MM.1S (cell line): ENCODE measurements around the gene PRKAR1B.

ENCODE experiments used
- DNase-seq: peaks from one replicate; pipeline ENCODE4 v3.0.0-alpha.2; 2015
- H2AFZ ChIP-seq: fragments of 300-600 bp; sonication (generic); 2 replicates; pipeline ENCODE4 v1.6.0; 2016; ENCODE audit warnings: antibody characterized with exemption, low read length
- H3F3A ChIP-seq: fragments of 300-600 bp; sonication (generic); 2 replicates; pipeline ENCODE4 v1.6.1; 2016; ENCODE audit warnings: mild to moderate bottlenecking, antibody characterized with exemption, low read length, moderate library complexity, mixed read lengths; ENCODE audit not compliant: insufficient read depth
- H3K27ac ChIP-seq: fragments of 300-600 bp; sonication (generic); 2 replicates; pipeline ENCODE4 v1.5.1; 2016; ENCODE audit warnings: mild to moderate bottlenecking, low read length
- H3K27me3 ChIP-seq: fragments of 300-600 bp; sonication (generic); replicated peaks from 2 replicates; pipeline ENCODE4 v1.6.0; 2016; ENCODE audit warnings: low read length; ENCODE audit not compliant: insufficient read depth
- H3K36me3 ChIP-seq: fragments of 300-600 bp; sonication (generic); replicated peaks from 2 replicates; pipeline ENCODE4 v1.6.1; 2016; ENCODE audit warnings: mild to moderate bottlenecking, low read length, mixed read lengths; ENCODE audit not compliant: insufficient read depth
- H3K4me1 ChIP-seq: fragments of 300-600 bp; sonication (generic); 2 replicates; pipeline ENCODE4 v1.6.1; 2016; ENCODE audit warnings: low read length, mixed read lengths
- H3K4me2 ChIP-seq: fragments of 300-600 bp; sonication (generic); 2 replicates; pipeline ENCODE4 v1.6.0; 2016; ENCODE audit warnings: low read depth, low read length
- H3K4me3 ChIP-seq: fragments of 300-600 bp; sonication (generic); 2 replicates; pipeline ENCODE4 v1.5.1; 2016; ENCODE audit warnings: low read length, mixed read lengths
- H3K79me2 ChIP-seq: fragments of 300-600 bp; sonication (generic); 2 replicates; pipeline ENCODE4 v1.6.1; 2016; ENCODE audit warnings: mixed run types, low read length, mixed read lengths
- H3K9ac ChIP-seq: fragments of 300-600 bp; sonication (generic); 2 replicates; pipeline ENCODE4 v1.6.1; 2016; ENCODE audit warnings: low read length, mixed read lengths
- H3K9me2 ChIP-seq: fragments of 300-600 bp; sonication (generic); replicated peaks from 2 replicates; pipeline ENCODE4 v1.6.1; 2016; ENCODE audit warnings: mild to moderate bottlenecking, low read length, mixed read lengths; ENCODE audit not compliant: insufficient read depth
- H3K9me3 ChIP-seq: fragments of 300-600 bp; sonication (generic); replicated peaks from 2 replicates; pipeline ENCODE4 v1.6.1; 2016; ENCODE audit warnings: mild to moderate bottlenecking, low read length, mixed read lengths; ENCODE audit not compliant: insufficient read depth
- H4K20me1 ChIP-seq: fragments of 300-600 bp; sonication (generic); 2 replicates; pipeline ENCODE4 v1.6.1; 2016; ENCODE audit warnings: mild to moderate bottlenecking, low read length, moderate library complexity, mixed read lengths; ENCODE audit not compliant: insufficient read depth
- EZH2 ChIP-seq: fragments of 300-600 bp; sonication (generic); optimal IDR thresholded peaks from 2 replicates; pipeline ENCODE3; 2017; ENCODE audit warnings: low read depth, mild to moderate bottlenecking, antibody characterized with exemption, low read length, mixed read lengths
- EZH2phosphoT487 ChIP-seq: fragments of 300-600 bp; sonication (generic); IDR thresholded peaks from 2 replicates; pipeline ENCODE4 v1.6.1; 2018; ENCODE audit warnings: antibody characterized with exemption, low read length
- TF ChIP-seq, protein P1 (sequence below): fragments of 300-600 bp; sonication (generic); IDR thresholded peaks from 2 replicates; pipeline ENCODE4 v1.5.1; 2016; ENCODE audit warnings: antibody characterized with exemption, low read length, mixed read lengths

Gene PRKAR1B

DNA sequence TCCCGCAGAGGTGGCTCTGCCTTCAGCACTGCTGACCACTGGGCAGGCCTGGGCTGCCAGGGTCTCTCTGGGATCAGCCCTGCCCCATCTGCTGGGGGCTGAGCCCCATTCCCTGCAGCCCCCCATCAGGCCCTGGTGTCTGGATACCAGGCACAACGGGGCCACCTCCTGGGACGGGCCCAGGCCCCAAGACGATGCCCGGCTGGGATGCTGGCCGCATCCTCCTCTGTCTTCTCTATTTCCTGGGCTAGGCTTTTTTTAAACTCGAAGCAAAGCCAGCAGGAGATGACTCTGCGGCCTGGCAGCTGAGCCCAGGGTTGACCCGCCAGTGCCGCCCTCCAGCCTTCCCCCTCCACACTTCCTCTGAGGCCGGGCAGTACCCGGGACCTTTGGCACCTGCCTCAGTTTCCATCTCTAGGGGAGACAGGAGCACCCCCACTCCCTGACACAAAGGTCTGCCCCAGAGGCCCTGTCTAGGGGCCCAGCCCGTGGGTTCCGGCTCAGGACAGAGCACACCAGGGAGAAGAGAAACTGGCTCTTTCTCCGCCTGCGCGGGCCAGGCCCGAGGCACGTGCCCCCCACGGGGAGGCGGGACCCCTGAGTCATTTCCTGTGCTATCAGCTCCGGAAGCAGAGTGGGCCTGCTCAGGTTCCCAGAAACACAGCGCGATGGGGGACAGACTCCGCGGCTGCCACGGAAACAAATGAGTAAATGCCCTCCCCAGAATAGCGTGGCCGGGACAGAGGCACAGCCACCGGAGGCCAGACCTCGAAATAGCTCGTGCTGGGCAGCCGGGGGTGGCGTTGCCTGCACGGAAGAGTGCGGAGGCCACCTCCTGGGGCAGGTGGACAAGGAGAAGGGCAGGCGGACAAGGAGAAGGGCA lies 122.8 kb downstream of the PRKAR1B start:
- Histone ChIP-seq H3K9me3 (no peaks in the 10 kb centered on the region), H4K20me1 (no peaks in the 10 kb centered on the region), H2AFZ (no peak overlapping the region), H3K9ac (no peak overlapping the region), H3K4me2 (no peak overlapping the region), H3K27me3 (no peaks in the 10 kb centered on the region), H3K27ac (no peak overlapping the region), H3K4me3 (no peak overlapping the region), H3K4me1 (no peaks in the 10 kb centered on the region), H3K79me2 (no peaks in the 10 kb centered on the region), H3F3A (no peaks in the 10 kb centered on the region), H3K36me3 (no peaks in the 10 kb centered on the region), H3K9me2 (no peaks in the 10 kb centered on the region)
- DNase-seq: no peak
- TF ChIP-seq, protein P1, sequence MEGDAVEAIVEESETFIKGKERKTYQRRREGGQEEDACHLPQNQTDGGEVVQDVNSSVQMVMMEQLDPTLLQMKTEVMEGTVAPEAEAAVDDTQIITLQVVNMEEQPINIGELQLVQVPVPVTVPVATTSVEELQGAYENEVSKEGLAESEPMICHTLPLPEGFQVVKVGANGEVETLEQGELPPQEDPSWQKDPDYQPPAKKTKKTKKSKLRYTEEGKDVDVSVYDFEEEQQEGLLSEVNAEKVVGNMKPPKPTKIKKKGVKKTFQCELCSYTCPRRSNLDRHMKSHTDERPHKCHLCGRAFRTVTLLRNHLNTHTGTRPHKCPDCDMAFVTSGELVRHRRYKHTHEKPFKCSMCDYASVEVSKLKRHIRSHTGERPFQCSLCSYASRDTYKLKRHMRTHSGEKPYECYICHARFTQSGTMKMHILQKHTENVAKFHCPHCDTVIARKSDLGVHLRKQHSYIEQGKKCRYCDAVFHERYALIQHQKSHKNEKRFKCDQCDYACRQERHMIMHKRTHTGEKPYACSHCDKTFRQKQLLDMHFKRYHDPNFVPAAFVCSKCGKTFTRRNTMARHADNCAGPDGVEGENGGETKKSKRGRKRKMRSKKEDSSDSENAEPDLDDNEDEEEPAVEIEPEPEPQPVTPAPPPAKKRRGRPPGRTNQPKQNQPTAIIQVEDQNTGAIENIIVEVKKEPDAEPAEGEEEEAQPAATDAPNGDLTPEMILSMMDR: no peak
- TF ChIP-seq EZH2phosphoT487: no peak
- no peak for TF ChIP-seq EZH2

DNA sequence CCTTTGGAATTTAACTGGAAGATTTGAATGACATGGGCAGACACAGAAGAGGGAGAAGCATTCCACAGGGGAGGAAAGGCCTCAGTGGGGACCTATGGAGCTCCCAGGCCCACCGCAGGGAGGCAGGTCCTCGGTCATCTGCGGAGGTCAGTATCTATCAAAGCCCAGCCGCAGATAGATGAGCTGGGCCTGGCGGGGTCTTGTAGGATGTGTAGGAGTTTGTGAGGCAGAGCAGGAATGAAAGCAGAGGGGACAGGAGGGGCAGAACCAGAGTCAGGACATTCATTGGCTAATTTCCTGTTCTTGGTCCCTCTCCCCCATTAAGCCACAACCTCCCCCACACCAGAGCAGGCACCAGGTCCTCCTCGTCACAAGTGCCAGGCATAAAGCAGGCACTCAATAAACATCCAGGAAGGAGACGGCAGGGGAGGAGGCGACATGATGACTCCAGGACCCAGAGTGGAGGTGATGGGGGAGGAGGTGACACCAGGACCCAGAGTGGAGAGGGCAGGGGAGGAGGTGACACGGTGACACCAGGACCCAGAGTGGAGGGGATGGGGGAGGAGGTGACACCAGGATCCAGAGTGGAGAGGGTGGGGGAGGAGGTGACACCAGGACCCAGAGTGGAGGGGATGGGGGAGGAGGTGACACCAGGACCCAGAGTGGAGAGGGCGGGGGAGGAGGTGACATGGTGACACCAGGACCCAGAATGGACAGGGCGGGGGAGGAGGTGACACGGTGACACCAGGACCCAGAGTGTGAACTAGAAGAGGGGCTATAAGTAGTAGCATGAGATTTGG lies 123.7 kb downstream of the PRKAR1B start:
- no peak for DNase-seq
- H3K9ac ChIP-seq: no peak overlapping the region
- H3F3A ChIP-seq: no peaks in the 10 kb centered on the region
- H3K27me3 ChIP-seq: no peaks in the 10 kb centered on the region
- TF ChIP-seq EZH2phosphoT487 (no peak), EZH2 (no peak)
- TF ChIP-seq, protein P1: no peak
- no peaks in the 10 kb centered on the region for H3K9me3 ChIP-seq
- H3K4me2 ChIP-seq: no peak overlapping the region
- H4K20me1 ChIP-seq: no peaks in the 10 kb centered on the region
- no peaks in the 10 kb centered on the region for H3K36me3 ChIP-seq
- no peaks in the 10 kb centered on the region for H3K4me1 ChIP-seq
- H3K79me2 ChIP-seq: no peaks in the 10 kb centered on the region
- no peak overlapping the region for H3K27ac ChIP-seq
- no peak overlapping the region for H2AFZ ChIP-seq
- no peak overlapping the region for H3K4me3 ChIP-seq
- no peaks in the 10 kb centered on the region for H3K9me2 ChIP-seq

DNA sequence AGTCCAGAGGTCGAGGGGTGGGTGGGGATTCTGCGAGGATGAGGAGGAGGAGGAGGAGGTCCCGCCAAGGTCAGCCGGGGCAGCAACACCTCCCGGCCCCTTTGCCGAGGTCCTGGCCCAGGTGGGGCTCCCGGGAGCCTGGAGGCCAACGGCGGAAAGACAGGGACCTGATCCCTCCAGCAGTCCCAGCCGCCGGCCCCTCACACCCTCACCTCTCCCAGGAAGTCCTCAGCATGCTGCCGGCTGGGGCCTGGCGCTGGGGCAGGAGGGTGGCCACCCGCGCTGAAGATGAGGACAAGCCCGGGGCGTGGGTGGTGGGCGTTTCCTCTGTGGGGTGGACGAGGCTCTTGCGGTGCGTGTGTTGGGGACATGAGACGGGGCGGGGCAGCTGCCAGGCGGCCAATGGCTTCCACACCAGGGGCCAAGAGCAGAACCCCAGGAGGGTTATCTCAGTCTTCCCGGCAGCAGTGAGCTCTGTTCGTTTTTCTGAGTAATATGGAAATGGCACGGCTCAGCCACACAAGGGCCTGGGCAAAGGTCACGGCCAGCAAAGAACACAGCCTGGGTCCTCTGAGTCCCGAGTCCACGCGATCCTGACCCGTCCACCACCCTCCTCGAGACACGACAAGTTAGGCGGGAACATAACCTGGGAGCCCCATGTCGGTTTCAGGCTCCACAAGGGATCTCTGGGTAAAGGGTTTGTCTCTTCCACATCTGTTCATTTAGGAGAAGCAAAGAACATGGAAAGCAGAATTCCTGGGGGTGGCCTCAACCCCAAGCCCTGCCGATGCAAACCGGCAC lies 124.5 kb downstream of the PRKAR1B start:
- Histone ChIP-seq H3K79me2 (no peaks in the 10 kb centered on the region), H4K20me1 (no peaks in the 10 kb centered on the region), H3F3A (no peaks in the 10 kb centered on the region), H3K4me3 (no peak overlapping the region), H3K9ac (no peak overlapping the region), H2AFZ (no peak overlapping the region), H3K9me3 (no peaks in the 10 kb centered on the region), H3K27me3 (no peaks in the 10 kb centered on the region), H3K9me2 (no peaks in the 10 kb centered on the region), H3K4me1 (no peaks in the 10 kb centered on the region), H3K4me2 (no peak overlapping the region), H3K27ac (no peak overlapping the region), H3K36me3 (no peaks in the 10 kb centered on the region)
- DNase-seq: no peak
- TF ChIP-seq, protein P1: no peak
- TF ChIP-seq EZH2phosphoT487: no peak
- TF ChIP-seq EZH2: no peak
